NOMO-1 (cell line): ENCODE data around the gene DCHS1.

Source experiments
- DNase-seq, 2 experiments: peaks; one replicate each; lab custom pipeline; 2025; ENCODE audit not compliant: unreplicated experiment in 2 of 2; lab: John Stamatoyannopoulos, UW

DCHS1 gene

GRCh38 chr11:6596239-6596877 lies 59.3 kb downstream of the DCHS1 start:
- DNase-seq: no peak

GRCh38 chr11:6594142-6594768 lies 61.4 kb downstream of the DCHS1 start:
- no peak for DNase-seq

- no peak for DNase-seq
These were observed 67.6 kb downstream of the DCHS1 start for GRCh38 chr11:6588018-6588417.

- no peak for DNase-seq
These were observed 68.2 kb downstream of the DCHS1 start for GRCh38 chr11:6587360-6587953.

- DNase-seq: no peak
These were observed 68.9 kb downstream of the DCHS1 start for GRCh38 chr11:6586434-6587359.

- no peak for DNase-seq
These were observed 71.1 kb downstream of the DCHS1 start for GRCh38 chr11:6584528-6584927.

- DNase-seq: no peak
These were observed 72.0 kb downstream of the DCHS1 start for GRCh38 chr11:6583584-6583983.

GRCh38 chr11:6579681-6580080 lies 75.9 kb downstream of the DCHS1 start:
- no peak for DNase-seq

- no peak for DNase-seq
These were observed 77.5 kb downstream of the DCHS1 start for GRCh38 chr11:6578134-6578533.

- DNase-seq: no peak
These were observed 78.9 kb downstream of the DCHS1 start for GRCh38 chr11:6576471-6577373.

GRCh38 chr11:6574816-6575715 lies 80.5 kb downstream of the DCHS1 start:
- no peak for DNase-seq

- DNase-seq: no peak
These were observed 83.4 kb downstream of the DCHS1 start for GRCh38 chr11:6572215-6572614.

GRCh38 chr11:6571434-6572008 lies 84.1 kb downstream of the DCHS1 start:
- DNase-seq: no peak
